Activated T-cell treated with anti-CD3 and anti-CD28 coated beads, Interleukin-2, amount 50 U/mL, for 48 hours (primary cell): ENCODE results near the gene C15orf62.

Source experiments
- DNase-seq, 2 experiments: peaks; one replicate each; pipeline ENCODE4 v3.0.0-alpha.2; 2020

The C15orf62 gene

DNA sequence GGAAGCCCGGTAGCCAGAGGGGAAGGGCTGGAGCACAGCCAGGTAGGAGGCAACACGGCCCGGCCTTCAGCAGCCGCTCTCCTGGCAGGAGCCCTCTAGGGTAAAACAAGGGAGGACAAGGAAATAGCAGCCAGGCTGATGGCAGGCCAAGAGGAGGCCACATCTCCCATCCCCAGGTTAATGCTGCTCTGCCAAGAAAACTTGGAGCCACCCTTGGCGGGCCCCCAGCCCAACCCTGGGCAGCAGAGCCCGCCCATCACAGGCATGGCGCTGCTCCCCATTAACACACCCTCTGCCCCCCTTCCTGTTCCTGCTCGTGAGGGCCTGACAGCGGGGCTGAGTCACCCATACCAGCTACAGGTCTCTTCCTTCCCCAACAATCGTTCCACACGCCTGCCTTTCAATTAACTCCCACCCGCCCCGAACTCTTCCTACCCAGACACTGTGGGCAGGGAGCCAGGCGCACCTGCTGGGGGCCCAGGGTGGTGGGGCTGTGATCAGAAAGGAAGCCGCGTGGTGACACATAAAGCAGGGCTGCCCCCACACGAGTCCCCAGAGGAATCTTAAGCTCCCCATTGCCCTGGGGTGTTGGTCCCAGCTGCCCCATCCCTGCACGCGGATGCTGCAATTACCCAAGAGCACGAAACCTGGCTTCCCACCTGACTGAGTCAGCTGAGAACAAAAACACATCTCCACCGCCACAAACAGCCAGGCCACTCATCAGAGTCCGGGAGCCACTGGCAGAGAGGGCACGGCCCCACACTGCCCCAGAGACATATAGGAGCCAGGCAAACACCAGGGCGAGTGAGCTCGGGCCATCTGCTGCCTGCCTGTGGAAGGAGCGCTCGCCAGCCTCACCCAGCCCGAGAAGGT lies at the start of gene C15orf62:
Gene C15orf62 (plus strand): TSS at position 707 of the 873 bp plus-strand sequence. CDS start 516 bp downstream, outside the sequence.
- DNase-seq, result peak; percentile 71 to 74

GRCh38 chr15:40721701-40722100 lies 48.1 kb upstream of the C15orf62 start:
- no peak for DNase-seq

DNA sequence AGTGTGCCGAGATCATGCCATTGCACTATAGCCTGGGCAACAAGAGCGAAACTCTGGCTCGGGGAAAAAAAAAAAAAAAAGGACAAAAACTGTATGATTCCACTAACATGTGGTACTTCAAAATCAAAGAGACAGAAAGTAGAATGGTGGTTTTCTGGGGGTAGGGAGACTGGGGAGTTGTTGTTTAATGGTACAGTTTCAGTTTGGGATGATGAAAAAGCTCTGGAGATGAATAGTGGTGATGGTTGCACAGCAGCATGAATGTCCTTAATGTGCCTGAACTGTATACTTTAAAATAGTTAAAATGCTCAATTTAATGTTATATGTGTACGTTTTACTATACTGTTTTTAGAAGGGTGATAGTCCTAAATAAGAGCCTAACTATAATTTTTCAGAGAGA lies 47.4 kb upstream of the C15orf62 start:
- DNase-seq, result no peak

GRCh38 chr15:40722934-40723333 lies 46.8 kb upstream of the C15orf62 start:
- no peak for DNase-seq

GRCh38 chr15:40723919-40724318 lies 45.9 kb upstream of the C15orf62 start:
- no peak for DNase-seq

- no peak for DNase-seq
These were observed 38.7 kb upstream of the C15orf62 start for GRCh38 chr15:40731034-40731433.

DNA sequence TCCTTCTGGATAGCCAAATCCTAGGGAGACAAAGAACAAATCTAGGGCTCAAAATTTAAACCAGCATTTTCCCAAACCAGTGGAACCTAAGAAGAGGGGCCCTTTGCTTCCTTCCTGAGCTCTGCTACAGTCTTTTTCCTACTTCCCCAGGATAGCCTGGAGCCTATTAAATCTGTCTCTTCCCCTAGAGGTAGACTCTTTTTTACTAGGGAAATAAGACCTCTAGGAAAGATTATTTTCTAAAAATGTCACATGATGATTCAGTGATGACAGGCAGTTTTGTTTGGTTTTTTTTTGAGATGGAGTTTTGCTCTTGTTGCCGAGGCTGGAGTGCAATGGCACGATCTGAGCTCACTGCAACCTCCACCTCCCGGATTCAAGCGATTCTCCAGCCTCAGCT lies 33.2 kb upstream of the C15orf62 start:
- no peak for DNase-seq

- DNase-seq, result no peak
These were observed 32.7 kb upstream of the C15orf62 start for GRCh38 chr15:40737048-40737447.

GRCh38 chr15:40739047-40739446 lies 30.7 kb upstream of the C15orf62 start:
- DNase-seq, result no peak

GRCh38 chr15:40739854-40740253 lies 29.9 kb upstream of the C15orf62 start:
- DNase-seq, result no peak

DNA sequence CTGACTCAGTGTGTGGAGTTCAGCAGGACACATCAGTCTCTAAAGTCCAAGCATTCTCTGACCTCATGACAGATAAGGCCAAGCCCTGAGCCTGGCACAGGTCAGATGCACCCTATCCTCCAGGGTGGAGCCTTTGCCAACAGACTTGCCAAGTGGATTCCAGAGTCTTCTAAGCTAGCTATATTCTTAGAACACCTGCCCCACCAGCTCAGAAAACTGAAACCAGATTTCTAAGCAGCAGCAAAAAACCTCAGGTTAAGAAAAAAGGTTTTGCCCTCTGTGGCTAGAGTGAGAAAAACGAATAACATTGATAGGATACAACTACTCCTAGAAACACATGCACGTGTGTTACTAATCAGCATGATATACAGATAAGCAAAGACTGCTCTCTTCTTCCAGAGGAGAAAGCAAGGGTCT lies 26.3 kb upstream of the C15orf62 start:
- DNase-seq, result no peak

DNA sequence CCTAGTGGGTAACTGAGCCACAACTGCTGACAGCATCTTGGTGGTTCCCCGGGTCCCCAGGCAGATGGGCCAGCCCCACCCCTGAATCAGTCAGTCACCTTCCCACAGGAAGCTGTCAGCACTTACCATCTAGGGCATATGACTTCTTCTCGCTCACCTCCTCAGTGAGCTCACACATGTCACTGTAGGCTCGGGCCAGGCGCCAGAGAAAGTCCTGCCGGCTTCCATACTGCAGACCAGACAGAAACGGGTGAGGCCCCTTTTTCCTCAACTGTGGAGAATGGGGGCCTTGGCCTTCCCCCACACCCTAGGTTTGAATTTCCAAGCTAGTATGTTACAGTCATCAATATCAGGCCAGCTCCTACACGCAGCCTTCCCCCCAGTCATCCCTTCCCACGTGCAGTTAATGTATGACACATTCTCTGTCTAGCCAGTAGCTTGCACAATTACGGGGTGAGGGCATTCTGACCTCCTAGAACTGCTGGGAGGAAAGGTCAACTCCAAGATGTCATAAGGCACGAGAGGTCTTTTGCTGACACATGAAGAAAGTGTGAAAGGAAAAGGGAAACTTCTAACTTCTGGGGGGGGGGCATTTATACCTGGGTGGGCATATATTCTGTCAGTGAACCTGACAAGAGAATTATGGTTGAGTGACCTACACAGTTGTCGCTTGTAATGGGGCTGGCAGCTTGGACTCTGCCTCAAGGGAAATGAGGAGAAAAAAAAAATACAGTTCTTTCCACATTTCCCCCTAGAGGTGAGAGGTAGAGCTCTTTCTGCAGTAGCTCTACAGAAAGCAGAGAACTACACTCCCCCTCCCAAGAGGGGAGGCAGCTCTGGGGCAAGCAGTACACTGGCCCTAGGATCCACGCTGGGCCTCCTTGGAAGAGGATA lies 25.6 kb upstream of the C15orf62 start:
- peak; percentile 75 to 80 for DNase-seq

- DNase-seq, result no peak
These were observed 25.0 kb upstream of the C15orf62 start for GRCh38 chr15:40744815-40745152.

GRCh38 chr15:40746916-40747418 lies 22.8 kb upstream of the C15orf62 start:
- DNase-seq, result no peak

GRCh38 chr15:40747685-40748631 lies 21.8 kb upstream of the C15orf62 start:
- DNase-seq, result no peak

GRCh38 chr15:40749151-40749630 lies 20.6 kb upstream of the C15orf62 start:
- no peak for DNase-seq

DNA sequence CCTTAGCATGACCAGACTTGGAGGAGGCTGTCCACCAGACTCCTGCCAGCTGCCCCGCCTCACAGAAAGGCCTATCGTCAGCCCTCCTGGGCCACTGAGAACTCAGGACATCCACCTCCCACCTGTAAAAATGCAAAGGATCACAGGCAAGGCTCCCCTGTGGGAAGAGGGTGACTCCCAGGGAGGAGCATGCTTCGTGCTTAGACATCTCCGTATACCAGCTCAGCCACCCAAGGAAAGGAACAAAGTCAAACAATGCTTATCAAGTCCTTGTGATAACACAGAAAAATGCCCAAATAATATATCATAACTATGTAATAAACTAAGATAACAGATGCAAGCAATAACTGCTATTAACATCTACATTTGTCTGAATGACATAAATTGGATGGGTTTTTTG lies 18.9 kb upstream of the C15orf62 start:
- no peak for DNase-seq

DNA sequence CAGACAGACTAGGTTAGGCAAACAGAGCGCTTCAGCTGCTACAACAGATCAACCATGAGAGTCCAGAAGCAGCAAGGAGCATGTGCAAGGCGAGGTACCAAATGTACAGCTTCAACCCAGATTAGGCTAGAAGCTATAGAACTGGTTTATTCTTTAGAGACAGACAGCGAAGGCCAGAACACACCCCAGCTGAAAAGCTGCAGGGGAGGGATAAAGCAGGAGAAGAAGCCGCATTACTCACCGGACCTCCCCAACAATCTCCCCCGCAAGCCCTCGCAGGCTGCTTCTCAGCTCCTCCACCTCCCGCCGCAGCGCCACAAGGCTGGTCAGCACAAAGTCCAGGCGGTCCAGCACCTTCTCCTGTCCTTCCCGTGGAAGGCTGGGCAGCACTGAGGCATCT lies 18.0 kb upstream of the C15orf62 start:
- no peak for DNase-seq

GRCh38 chr15:40754574-40754882 lies 15.3 kb upstream of the C15orf62 start:
- DNase-seq, result peak in 1 of 2 experiments; percentile 32

- DNase-seq, result peak; percentile 97 to 98
These were observed 14.6 kb upstream of the C15orf62 start, which contains the start of gene RMDN3 for GRCh38 chr15:40754883-40755811. Gene RMDN3, minus strand, starts transcription at chr15:40755254. Its CDS starts 471 bp downstream, at chr15:40754783.

- peak; percentile 32 to 41 for DNase-seq
These were observed 14.0 kb upstream of the C15orf62 start for GRCh38 chr15:40755812-40756208.
